Activated CD4-positive, alpha-beta memory T cell treated with anti-CD3 and anti-CD28 coated beads for 36 hours (primary cell): ENCODE measurements around the gene ELMOD1. TPM values are rescaled to one million over a fixed set of nuclear protein-coding genes. Genes with fewer than 3 reads are reported as not detected.

ENCODE experiments used
- CTCF ChIA-PET: fragments of 350-600 bp; sonication (Branson Sonifier 250); formaldehyde crosslinking; loops from one replicate; lab custom pipeline; 2021; ENCODE audit warnings: antibody characterized with exemption, inconsistent platforms; lab: Charles Lee
- POLR2A ChIA-PET: fragments of 350-600 bp; sonication (Branson Sonifier 250); formaldehyde crosslinking; loops from one replicate; lab custom pipeline; 2021; ENCODE audit warnings: antibody characterized with exemption; lab: Charles Lee
- DNase-seq: peaks from one replicate; pipeline ENCODE4 v3.0.0-alpha.2; 2020
- H3K27ac Mint-ChIP-seq: one replicate; pipeline ENCODE4 v1.8.0; 2021; ENCODE audit warnings: mixed read lengths
- H3K27me3 Mint-ChIP-seq: one replicate; pipeline ENCODE4 v1.8.0; 2021; ENCODE audit warnings: mixed read lengths
- H3K36me3 Mint-ChIP-seq: one replicate; pipeline ENCODE4 v1.8.0; 2021; ENCODE audit warnings: mixed read lengths
- H3K4me1 Mint-ChIP-seq: one replicate; pipeline ENCODE4 v1.8.0; 2021; ENCODE audit warnings: low read depth, mixed read lengths
- H3K4me3 Mint-ChIP-seq: one replicate; pipeline ENCODE4 v1.8.0; 2021; ENCODE audit warnings: mild to moderate bottlenecking, mixed read lengths
- H3K9me3 Mint-ChIP-seq: one replicate; pipeline ENCODE4 v1.8.0; 2021; ENCODE audit warnings: mixed read lengths
- intact Hi-C: fragments of 100-400 bp; cut with micrococcal nuclease; formaldehyde crosslinking; loops from one replicate; pipeline ENCODE4 v1.15.1; 2023
- total RNA-seq, 2 experiments: library from RNA; stranded (reverse); gene quantifications; one replicate each; pipeline ENCODE4 v1.2.3, GENCODE V29; 2021

The ELMOD1 gene
- under 1 TPM in 1 of 2 experiments, not detected in 1; 0.12 TPM for total RNA-seq

DNA sequence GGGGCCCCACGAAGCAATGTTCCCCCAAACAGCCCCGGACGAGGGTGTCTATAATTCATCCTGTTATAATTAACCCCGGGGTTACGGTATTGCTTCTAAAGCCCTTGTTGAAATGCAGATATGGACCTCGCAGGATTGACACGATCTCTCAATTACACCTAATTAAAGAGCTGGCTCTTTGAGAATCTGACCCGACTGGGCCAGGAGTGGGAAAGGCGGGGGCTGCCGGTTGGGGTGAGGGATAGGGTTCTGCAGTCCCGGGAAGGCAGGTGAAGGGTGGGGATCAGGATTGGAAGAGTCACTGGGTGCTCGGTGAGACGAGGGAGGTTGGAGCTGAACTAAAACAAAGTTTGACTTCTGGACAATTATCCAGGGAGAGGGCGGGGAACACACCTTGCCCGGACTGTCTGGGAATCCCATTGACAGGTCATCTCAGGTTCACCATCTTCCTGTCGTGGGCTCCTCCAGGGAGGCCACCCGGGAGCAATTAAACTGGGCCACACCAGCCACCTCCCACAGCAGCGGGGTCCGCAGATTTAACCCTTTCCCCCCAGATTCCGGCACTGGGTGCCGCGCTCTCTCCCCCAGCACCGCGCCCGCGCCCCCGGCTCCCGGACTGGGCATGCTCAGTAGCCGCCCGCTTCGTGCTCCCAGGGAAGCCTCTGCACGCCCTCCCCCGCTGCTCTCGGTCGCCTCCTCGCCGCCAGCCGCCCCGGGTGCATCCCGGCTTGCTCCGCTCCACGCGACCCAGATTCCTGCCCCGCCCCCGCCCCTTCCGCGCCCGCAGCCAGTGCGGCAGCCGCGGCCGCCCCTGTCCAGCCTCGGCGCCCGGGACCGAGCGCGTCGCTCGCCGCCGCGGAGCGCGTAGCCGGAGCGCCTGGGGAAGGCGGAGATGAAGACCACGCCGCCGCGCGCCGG lies at the start of gene ELMOD1:
Gene ELMOD1 (plus strand): TSS at position 688 of the 918 bp plus-strand sequence. CDS start 27,043 bp downstream, outside the sequence.
- POLR2A ChIA-PET = no interaction called here
- Mint-ChIP-seq H3K4me1 (peaks cover 26% of the 10 kb centered on the region), H3K27me3 (peaks cover 77% of the 10 kb centered on the region), H3K36me3 (no peaks in the 10 kb centered on the region), H3K27ac (no peak within 1 kb of the TSS), H3K4me3 (peak within 1 kb of the TSS; percentile 76), H3K9me3 (no peaks in the 10 kb centered on the region)
- intact Hi-C loops = no loop called here
- CTCF ChIA-PET = interaction anchor here (0.6 to 3.1 kb wide), 6 partner anchors 14 to 99 kb away, joined by 3 to 11 read pairs (median 4); no protein-coding TSS in a partner anchor
- peak; percentile 59 for DNase-seq

DNA sequence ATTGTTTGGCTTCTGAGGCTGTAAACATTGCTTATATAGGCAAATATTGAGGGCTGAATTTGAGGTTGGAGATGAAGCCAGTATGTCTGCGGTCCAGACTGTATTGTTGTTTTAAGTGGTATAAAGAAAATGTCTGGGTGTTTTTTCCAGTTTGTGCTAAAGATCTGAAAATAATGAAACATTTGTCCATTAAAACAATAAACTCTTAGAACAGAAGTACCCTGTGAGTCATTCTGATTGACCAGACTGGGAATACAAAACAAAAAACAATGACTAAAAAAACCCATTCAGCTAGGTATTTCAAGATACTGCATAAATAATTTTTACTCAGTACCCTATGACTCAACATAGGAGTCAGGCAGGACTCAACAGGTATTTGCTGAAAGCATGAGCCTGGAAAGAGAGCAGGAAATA lies 45.8 kb upstream of the ELMOD1 start:
- intact Hi-C loops = no loop called here
- Mint-ChIP-seq H3K36me3 (peaks cover 26% of the 10 kb centered on the region), H3K27me3 (no peaks in the 10 kb centered on the region), H3K9me3 (no peaks in the 10 kb centered on the region), H3K27ac (no peak overlapping the region), H3K4me1 (peaks cover 10% of the 10 kb centered on the region), H3K4me3 (no peak overlapping the region)
- POLR2A ChIA-PET = no interaction called here
- DNase-seq = no peak
- CTCF ChIA-PET = interaction anchor here (1.5 to 9.7 kb wide), 3 partner anchors 18 to 144 kb away, joined by 6 to 88 read pairs (median 77); partner anchors contain the start of gene ALKBH8

DNA sequence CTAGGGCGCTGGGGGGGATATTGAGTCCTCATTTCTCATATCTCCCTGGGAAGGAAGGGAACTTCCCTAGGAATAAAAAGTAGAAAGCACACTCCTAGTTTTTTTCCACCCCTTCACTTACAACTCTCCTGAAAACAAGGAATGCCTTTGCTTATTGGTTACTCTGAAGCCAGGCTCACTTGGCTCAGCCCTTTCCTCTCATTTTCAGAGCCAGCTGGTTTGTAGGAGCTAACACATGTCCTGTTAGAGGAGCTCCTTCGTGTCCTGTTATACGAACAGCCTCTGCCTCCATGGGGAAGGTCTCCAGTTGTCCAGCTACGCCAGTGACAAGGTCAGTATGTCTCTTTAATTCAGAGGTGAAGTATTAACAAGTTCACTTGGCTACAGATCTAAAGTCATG lies 43.0 kb upstream of the ELMOD1 start:
- Mint-ChIP-seq H3K36me3 (peaks cover 26% of the 10 kb centered on the region), H3K4me1 (peaks cover 10% of the 10 kb centered on the region), H3K27me3 (no peaks in the 10 kb centered on the region), H3K9me3 (no peaks in the 10 kb centered on the region), H3K27ac (no peak overlapping the region), H3K4me3 (no peak overlapping the region)
- intact Hi-C loops = loop anchor here (2.0 kb wide), 1 partner anchor 15 kb away; no protein-coding TSS in a partner anchor
- ChIA-PET POLR2A (no interaction called here), CTCF (interaction anchor here (0.6 to 9.7 kb wide), 13 partner anchors 9 to 1135 kb away, joined by 3 to 88 read pairs (median 4); partner anchors contain the start of gene ALKBH8)
- no peak for DNase-seq

DNA sequence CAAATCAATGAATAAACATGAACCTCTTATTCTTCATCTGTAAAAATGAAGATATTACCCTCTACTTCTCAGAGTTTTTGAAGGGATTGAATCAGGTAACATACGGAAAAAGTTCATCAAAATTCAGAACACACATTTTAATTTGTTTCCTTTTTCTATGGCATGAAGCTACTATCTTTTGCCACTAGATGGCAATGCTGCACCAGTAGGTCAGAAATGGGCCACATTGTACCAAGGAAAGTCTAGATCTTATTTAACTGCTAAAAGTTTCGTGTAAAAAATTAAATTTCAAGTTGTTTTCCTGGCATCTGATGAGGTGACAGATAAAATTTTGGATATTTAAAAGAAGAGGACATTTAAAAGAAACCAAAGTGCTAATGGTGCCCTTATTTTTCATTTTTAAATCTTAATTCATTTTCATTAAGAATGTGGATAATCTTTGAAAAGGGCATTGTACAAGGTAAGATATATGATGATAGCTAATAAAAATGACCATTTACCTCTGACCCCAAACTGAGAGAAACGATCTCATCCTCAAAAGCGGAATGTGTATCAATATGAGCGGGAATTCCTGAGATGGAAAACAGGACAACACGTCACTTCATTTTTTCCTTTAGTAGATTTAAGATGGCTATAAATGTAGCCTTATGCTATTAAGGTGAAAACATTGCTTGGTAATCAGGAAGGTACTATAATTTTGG lies 41.5 kb upstream of the ELMOD1 start:
- intact Hi-C loops = loop anchor here (1.0 to 2.0 kb wide), 2 partner anchors 13 to 140 kb away; no protein-coding TSS in a partner anchor
- no peak overlapping the region for H3K4me3 Mint-ChIP-seq
- CTCF ChIA-PET = interaction anchor here (0.6 to 9.7 kb wide), 27 partner anchors 8 to 627 kb away, joined by 3 to 88 read pairs (median 4); partner anchors contain the start of genes ALKBH8, CWF19L2 and ELMOD1
- peak; percentile 40 for DNase-seq
- no peaks in the 10 kb centered on the region for H3K27me3 Mint-ChIP-seq
- H3K9me3 Mint-ChIP-seq = no peaks in the 10 kb centered on the region
- POLR2A ChIA-PET = interaction anchor here (1.3 kb wide), 1 partner anchor 140 kb away, joined by 3 read pairs; no protein-coding TSS in a partner anchor
- peaks cover 10% of the 10 kb centered on the region for H3K4me1 Mint-ChIP-seq
- no peak overlapping the region for H3K27ac Mint-ChIP-seq
- peaks cover 36% of the 10 kb centered on the region for H3K36me3 Mint-ChIP-seq

DNA sequence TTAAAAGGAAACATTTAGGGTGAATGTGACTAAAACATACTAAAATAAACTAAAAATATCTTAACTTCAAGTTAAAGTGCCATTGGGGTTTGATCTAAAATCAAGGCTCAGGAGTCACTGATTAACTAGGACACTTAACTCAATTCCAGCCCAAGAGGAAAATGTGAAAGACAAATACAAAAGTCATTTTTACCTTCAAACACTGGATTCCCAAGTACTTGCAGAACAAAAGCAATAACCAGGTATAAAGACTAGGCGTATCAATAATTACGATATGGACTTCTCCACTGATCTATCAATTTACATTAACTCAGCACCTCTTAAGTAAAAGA lies 41.0 kb upstream of the ELMOD1 start:
- intact Hi-C loops = loop anchor here (1.0 to 2.0 kb wide), 2 partner anchors 13 to 139 kb away; no protein-coding TSS in a partner anchor
- Mint-ChIP-seq H3K27ac (no peak overlapping the region), H3K27me3 (no peaks in the 10 kb centered on the region), H3K36me3 (peaks cover 34% of the 10 kb centered on the region), H3K4me1 (peaks cover 7% of the 10 kb centered on the region), H3K4me3 (no peak overlapping the region), H3K9me3 (no peaks in the 10 kb centered on the region)
- DNase-seq = no peak
- CTCF ChIA-PET = interaction anchor here (0.6 to 9.7 kb wide), 12 partner anchors 8 to 534 kb away, joined by 3 to 88 read pairs (median 7); partner anchors contain the start of gene ALKBH8
- POLR2A ChIA-PET = interaction anchor here (1.3 kb wide), 1 partner anchor 140 kb away, joined by 3 read pairs; no protein-coding TSS in a partner anchor

DNA sequence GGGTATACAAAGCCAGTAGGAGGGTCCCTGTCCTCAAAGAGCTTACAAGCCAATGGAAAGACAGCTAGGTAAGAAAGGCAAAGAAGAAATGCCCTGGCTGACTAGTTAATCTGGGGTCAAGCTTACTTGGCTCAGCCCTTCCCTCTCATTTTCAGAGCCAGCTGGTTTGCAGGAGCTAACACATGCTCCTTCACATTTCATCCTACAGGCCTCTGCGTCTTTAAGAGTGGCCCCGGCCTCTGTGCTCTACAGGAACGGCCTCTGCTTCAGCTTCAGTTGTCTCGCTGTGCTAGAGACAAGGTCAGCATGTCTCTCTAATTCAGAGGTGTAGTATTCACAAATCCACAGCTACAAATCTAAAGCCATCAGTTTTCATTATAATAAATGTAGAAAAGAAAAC lies 40.6 kb upstream of the ELMOD1 start:
- no peak overlapping the region for H3K4me3 Mint-ChIP-seq
- H3K36me3 Mint-ChIP-seq = peaks cover 32% of the 10 kb centered on the region
- POLR2A ChIA-PET = no interaction called here

DNA sequence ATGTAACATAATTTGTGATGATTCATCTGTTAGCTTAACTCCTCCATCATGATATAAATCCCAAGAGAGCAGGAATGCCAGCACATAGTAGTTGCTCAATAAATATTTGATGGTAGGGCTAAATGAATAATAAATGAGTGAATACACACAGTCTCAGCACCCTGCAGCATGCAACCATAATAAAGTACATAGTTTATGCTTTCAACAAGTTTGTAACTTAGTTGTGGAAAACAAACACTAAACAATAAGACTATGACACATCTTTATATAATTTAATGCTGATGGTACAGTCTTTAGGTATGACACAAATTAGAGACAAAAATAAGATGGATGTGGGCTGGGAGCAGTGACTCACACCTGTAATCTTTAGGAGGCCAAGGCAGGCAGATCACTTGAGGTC lies 29.3 kb upstream of the ELMOD1 start:
- Mint-ChIP-seq H3K4me1 (peaks cover 42% of the 10 kb centered on the region), H3K27ac (peak overlapping the region; percentile 57)

More for the DNA sequence above, 40.6 kb upstream of the ELMOD1 start:
- peaks cover 5% of the 10 kb centered on the region for H3K4me1 Mint-ChIP-seq
- H3K9me3 Mint-ChIP-seq = no peaks in the 10 kb centered on the region
- H3K27ac Mint-ChIP-seq = no peak overlapping the region
- no peaks in the 10 kb centered on the region for H3K27me3 Mint-ChIP-seq
- no peak for DNase-seq
- CTCF ChIA-PET = interaction anchor here (0.6 to 9.7 kb wide), 11 partner anchors 9 to 534 kb away, joined by 3 to 88 read pairs (median 6); partner anchors contain the start of gene ALKBH8
- intact Hi-C loops = no loop called here

DNA sequence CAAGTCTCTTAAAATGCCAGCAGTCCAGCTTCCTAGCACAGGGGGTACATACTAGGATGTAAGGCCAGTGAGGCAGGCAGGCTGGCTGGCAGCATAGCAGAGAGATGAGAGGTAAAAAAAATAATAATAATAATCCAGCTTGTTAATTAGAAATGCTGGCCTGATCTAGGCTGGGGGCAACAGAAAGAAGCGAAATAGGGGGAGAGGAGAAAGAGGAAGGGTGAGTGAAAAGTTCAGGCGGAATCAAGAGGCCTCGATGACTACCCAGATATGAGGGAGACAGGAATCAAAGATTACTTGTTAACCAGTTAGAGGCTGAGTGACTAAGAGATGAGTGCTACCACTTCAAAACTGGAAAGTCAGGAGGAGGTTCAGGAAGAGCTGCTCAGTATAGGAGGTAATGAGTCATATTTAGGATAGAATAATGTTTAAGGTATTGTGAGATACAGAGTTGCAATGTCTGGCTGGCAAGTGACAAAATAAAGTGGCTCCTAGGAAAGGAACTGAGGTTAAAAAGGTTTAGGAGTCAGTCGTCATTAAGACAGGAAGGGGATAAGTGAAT lies 28.2 kb upstream of the ELMOD1 start:
- Mint-ChIP-seq H3K9me3 (no peaks in the 10 kb centered on the region), H3K4me1 (peaks cover 45% of the 10 kb centered on the region), H3K4me3 (no peak overlapping the region), H3K36me3 (peaks cover 12% of the 10 kb centered on the region), H3K27ac (peak overlapping the region; percentile 59), H3K27me3 (no peaks in the 10 kb centered on the region)
- intact Hi-C loops = loop anchor here (1.0 to 10.0 kb wide), 5 partner anchors 14 to 1102 kb away; partner anchors contain the start of genes ATM, CUL5, DDX10 and NPAT
- DNase-seq = no peak
- POLR2A ChIA-PET = interaction anchor here (0.6 to 1.3 kb wide), 2 partner anchors 29 to 105 kb away, joined by 4 read pairs; partner anchors contain the start of gene CWF19L2
- CTCF ChIA-PET = interaction anchor here (0.6 to 7.4 kb wide), 17 partner anchors 10 to 487 kb away, joined by 3 to 77 read pairs (median 4); partner anchors contain the start of gene CUL5

More for the DNA sequence above, 29.3 kb upstream of the ELMOD1 start:
- no peaks in the 10 kb centered on the region for H3K27me3 Mint-ChIP-seq
- DNase-seq = no peak
- ChIA-PET POLR2A (no interaction called here), CTCF (interaction anchor here (4.6 to 7.4 kb wide), 2 partner anchors 12 to 127 kb away, joined by 48 to 77 read pairs; no protein-coding TSS in a partner anchor)
- intact Hi-C loops = loop anchor here (2.0 to 10.0 kb wide), 4 partner anchors 13 to 1103 kb away; partner anchors contain the start of genes ATM, CUL5, DDX10 and NPAT
- no peak overlapping the region for H3K4me3 Mint-ChIP-seq
- peaks cover 12% of the 10 kb centered on the region for H3K36me3 Mint-ChIP-seq
- no peaks in the 10 kb centered on the region for H3K9me3 Mint-ChIP-seq

DNA sequence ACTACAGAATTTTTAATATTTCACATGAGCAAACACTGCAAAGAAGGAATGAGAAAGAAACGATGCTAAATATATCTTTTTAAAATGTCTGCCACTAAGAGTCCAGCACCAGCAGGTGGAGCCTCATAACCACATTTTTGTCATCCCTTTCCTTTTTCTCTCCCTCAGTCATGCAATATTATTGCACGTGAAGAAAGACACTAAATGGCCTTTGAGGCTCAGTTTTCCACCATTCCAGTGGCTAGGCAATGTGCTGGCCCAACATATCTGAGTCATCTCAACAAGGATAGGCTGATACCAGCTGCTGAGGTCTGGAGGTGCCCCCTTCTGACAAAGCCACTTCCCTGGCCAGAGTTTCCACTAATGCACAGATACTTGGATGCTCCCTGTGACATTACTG lies 27.2 kb upstream of the ELMOD1 start:
- peaks cover 45% of the 10 kb centered on the region for H3K4me1 Mint-ChIP-seq
- CTCF ChIA-PET = interaction anchor here (0.8 to 7.4 kb wide), 17 partner anchors 9 to 445 kb away, joined by 3 to 77 read pairs (median 3); partner anchors contain the start of gene CUL5
- peaks cover 12% of the 10 kb centered on the region for H3K36me3 Mint-ChIP-seq
- peak; percentile 54 for DNase-seq
- peak overlapping the region; percentile 10 for H3K4me3 Mint-ChIP-seq
- no peaks in the 10 kb centered on the region for H3K27me3 Mint-ChIP-seq
- POLR2A ChIA-PET = interaction anchor here (1.3 kb wide), 1 partner anchor 106 kb away, joined by 4 read pairs; the partner anchor contains the start of gene CWF19L2
- no peak overlapping the region for H3K27ac Mint-ChIP-seq
- intact Hi-C loops = loop anchor here (1.0 to 10.0 kb wide), 6 partner anchors 15 to 1101 kb away; partner anchors contain the start of genes ATM, CUL5, DDX10 and NPAT
- no peaks in the 10 kb centered on the region for H3K9me3 Mint-ChIP-seq

DNA sequence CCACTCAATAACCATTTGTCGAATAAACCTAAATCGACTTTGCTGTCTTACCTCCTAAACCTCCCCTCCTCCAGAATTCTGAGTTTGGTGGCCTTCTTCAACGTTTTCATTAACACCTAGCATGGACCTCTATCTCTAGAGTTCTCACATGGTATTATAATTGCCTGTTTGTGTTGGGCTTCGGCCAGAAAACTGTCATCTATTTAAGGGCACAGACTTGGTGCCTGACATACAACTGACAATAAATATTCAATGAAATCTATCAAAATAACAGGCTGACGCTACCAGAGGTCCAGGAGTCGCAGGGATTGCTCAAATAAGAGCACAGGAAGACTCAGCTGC lies 26.1 kb upstream of the ELMOD1 start:
- ChIA-PET CTCF (interaction anchor here (0.8 to 7.4 kb wide), 5 partner anchors 15 to 206 kb away, joined by 3 to 77 read pairs (median 12); no protein-coding TSS in a partner anchor), POLR2A (no interaction called here)
- H3K36me3 Mint-ChIP-seq = peaks cover 5% of the 10 kb centered on the region
- no peaks in the 10 kb centered on the region for H3K9me3 Mint-ChIP-seq
- peak overlapping the region; percentile 94 for H3K27ac Mint-ChIP-seq
- peaks cover 45% of the 10 kb centered on the region for H3K4me1 Mint-ChIP-seq
- DNase-seq = no peak
- peak overlapping the region; percentile 92 for H3K4me3 Mint-ChIP-seq
- H3K27me3 Mint-ChIP-seq = no peaks in the 10 kb centered on the region
- intact Hi-C loops = loop anchor here (1.0 to 10.0 kb wide), 11 partner anchors 27 to 1543 kb away; partner anchors contain the start of genes AASDHPPT, ATM, CUL5 and CWF19L2
